Type B pancreatic cell (in vitro differentiated cells): ENCODE results near the gene REXO4. TPM values are rescaled to one million over a fixed set of nuclear protein-coding genes. Genes with fewer than 3 reads are reported as not detected.

ENCODE experiments used
- DNase-seq: peaks from one replicate; pipeline ENCODE4 v3.0.0; 2021; ENCODE audit warnings: mixed read lengths; ENCODE audit not compliant: unreplicated experiment; ENCODE audit errors: extremely low spot score
- H3K27ac Mint-ChIP-seq: 2 replicates; pipeline ENCODE4 v1.8.0; 2021; ENCODE audit warnings: mild to moderate bottlenecking, mixed read lengths
- H3K27me3 Mint-ChIP-seq: 2 replicates; pipeline ENCODE4 v1.8.0; 2021; ENCODE audit warnings: mixed read lengths
- H3K36me3 Mint-ChIP-seq: 2 replicates; pipeline ENCODE4 v1.8.0; 2021; ENCODE audit warnings: mixed read lengths
- H3K4me1 Mint-ChIP-seq: one replicate; pipeline ENCODE4 v1.8.0; 2021; ENCODE audit warnings: mixed read lengths; ENCODE audit not compliant: unreplicated experiment
- H3K4me3 Mint-ChIP-seq: 2 replicates; pipeline ENCODE4 v1.8.0; 2021; ENCODE audit warnings: mild to moderate bottlenecking, mixed read lengths
- H3K9me3 Mint-ChIP-seq: 2 replicates; pipeline ENCODE4 v1.8.0; 2021; ENCODE audit warnings: mixed read lengths
- total RNA-seq: library from RNA; stranded (reverse); gene quantifications from 2 replicates; pipeline ENCODE4 v1.2.1, GENCODE V29; 2021; ENCODE audit warnings: low replicate concordance
- TF ChIP-seq, protein P1 (sequence below): fragments of 200-600 bp; sonication (generic); conservative IDR thresholded peaks from 2 replicates; pipeline ENCODE4 v1.5.0; 2021; ENCODE audit warnings: antibody characterized with exemption, mild to moderate bottlenecking

Gene REXO4
- total RNA-seq, 1 donor from 2014 or later: 26.5 TPM

DNA sequence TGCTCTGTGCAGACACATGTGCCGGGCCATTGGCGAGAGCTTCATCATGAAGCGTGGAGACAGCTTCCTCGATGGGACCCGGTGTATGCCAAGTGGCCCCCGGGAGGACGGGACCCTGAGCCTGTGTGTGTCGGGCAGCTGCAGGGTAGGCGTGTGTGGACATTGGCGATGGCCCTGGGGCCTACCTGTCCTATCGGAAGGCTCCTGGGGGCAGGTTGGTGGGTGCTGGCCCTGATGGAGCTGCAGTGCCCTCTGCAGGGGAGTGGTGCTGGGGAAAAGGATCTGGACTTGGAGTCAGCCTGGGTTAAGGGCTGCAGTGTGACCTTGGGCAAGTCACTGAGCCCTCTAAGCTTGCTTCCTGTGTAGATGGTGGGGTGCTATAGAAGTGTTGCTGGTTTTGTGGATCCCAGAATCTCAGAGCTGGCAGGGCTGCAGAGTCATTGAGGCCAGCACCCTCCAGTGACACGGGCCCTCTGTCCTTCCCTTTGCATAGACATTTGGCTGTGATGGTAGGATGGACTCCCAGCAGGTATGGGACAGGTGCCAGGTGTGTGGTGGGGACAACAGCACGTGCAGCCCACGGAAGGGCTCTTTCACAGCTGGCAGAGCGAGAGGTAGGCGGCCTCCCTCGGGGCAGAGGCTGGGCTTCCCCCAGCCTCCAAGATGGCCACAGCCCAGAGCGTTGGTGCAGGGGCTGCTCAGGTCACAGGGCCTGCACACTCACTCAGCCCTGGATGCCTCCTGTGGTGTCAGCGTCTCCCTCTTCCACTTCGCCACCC, 20.1 kb upstream of the REXO4 start:
- H3K4me1 Mint-ChIP-seq: no peaks in the 10 kb centered on the region
- H3K9me3 Mint-ChIP-seq: no peaks in the 10 kb centered on the region
- no peak for DNase-seq
- TF ChIP-seq, protein P1, sequence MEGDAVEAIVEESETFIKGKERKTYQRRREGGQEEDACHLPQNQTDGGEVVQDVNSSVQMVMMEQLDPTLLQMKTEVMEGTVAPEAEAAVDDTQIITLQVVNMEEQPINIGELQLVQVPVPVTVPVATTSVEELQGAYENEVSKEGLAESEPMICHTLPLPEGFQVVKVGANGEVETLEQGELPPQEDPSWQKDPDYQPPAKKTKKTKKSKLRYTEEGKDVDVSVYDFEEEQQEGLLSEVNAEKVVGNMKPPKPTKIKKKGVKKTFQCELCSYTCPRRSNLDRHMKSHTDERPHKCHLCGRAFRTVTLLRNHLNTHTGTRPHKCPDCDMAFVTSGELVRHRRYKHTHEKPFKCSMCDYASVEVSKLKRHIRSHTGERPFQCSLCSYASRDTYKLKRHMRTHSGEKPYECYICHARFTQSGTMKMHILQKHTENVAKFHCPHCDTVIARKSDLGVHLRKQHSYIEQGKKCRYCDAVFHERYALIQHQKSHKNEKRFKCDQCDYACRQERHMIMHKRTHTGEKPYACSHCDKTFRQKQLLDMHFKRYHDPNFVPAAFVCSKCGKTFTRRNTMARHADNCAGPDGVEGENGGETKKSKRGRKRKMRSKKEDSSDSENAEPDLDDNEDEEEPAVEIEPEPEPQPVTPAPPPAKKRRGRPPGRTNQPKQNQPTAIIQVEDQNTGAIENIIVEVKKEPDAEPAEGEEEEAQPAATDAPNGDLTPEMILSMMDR: no peak
- no peaks in the 10 kb centered on the region for H3K36me3 Mint-ChIP-seq
- no peak overlapping the region for H3K27ac Mint-ChIP-seq
- no peak overlapping the region for H3K4me3 Mint-ChIP-seq
- H3K27me3 Mint-ChIP-seq: no peaks in the 10 kb centered on the region

DNA sequence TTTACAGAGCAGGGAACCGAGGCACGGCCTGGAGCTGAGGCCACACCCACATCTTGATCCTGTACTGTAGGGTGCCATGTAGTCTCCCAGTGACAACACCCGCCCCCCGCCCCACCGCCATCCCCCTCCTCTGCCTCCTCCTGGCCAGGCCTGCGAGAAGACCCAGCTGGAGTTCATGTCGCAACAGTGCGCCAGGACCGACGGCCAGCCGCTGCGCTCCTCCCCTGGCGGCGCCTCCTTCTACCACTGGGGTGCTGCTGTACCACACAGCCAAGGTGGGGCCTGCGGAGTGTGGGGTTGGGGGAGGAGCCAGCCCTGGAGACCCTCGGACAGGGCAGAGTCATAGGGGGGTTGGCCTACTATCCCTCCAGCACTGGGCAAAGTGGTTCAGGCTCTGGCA, 18.9 kb upstream of the REXO4 start:
- Mint-ChIP-seq H3K4me1 (no peaks in the 10 kb centered on the region), H3K4me3 (no peak overlapping the region), H3K27me3 (no peaks in the 10 kb centered on the region), H3K27ac (no peak overlapping the region), H3K36me3 (no peaks in the 10 kb centered on the region), H3K9me3 (no peaks in the 10 kb centered on the region)
- DNase-seq: no peak
- TF ChIP-seq, protein P1: no peak

DNA sequence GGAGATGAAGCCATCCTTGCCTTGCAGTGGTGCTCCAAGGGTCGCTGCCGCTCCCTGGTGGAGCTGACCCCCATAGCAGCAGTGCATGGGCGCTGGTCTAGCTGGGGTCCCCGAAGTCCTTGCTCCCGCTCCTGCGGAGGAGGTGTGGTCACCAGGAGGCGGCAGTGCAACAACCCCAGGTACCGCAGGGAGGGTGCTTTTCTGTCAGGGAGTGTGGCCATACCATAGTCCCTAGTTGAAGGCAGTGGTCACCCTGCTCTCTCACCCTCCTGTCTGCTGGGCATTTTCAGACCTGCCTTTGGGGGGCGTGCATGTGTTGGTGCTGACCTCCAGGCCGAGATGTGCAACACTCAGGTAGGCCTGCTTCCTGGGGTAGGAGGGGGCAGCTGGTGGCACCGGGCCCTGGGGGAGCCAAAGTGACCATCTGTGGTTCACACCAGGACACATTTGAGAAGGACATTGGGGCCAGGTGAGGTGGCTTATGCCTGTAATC, 15.6 kb upstream of the REXO4 start:
- TF ChIP-seq, protein P1: no peak
- H3K36me3 Mint-ChIP-seq: no peaks in the 10 kb centered on the region
- H3K27me3 Mint-ChIP-seq: peaks cover 4% of the 10 kb centered on the region
- H3K9me3 Mint-ChIP-seq: no peaks in the 10 kb centered on the region
- no peak overlapping the region for H3K27ac Mint-ChIP-seq
- no peak for DNase-seq
- H3K4me1 Mint-ChIP-seq: no peaks in the 10 kb centered on the region
- H3K4me3 Mint-ChIP-seq: no peak overlapping the region

DNA sequence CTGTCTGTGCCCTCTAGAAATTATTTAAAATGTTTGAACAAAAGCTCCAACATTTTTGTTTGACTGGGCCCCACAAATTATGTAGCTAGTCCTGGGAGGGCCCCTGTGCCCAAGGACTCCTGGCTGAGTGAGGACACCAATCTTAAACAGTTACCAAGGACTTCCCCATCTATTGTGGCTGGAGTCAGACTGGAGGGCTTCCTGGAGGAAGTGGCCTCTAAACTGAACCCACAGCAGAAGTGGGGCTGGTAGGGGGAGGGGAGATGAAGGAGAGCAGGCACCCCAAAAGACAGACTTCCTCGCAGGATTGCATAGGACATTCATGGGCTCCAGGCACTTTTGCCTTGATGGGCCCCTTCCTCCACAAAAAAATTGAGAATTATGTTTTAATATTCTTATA, 12.4 kb upstream of the REXO4 start:
- Mint-ChIP-seq H3K4me3 (peak overlapping the region; percentile 11), H3K36me3 (no peaks in the 10 kb centered on the region)
- TF ChIP-seq, protein P1: no peak

DNA sequence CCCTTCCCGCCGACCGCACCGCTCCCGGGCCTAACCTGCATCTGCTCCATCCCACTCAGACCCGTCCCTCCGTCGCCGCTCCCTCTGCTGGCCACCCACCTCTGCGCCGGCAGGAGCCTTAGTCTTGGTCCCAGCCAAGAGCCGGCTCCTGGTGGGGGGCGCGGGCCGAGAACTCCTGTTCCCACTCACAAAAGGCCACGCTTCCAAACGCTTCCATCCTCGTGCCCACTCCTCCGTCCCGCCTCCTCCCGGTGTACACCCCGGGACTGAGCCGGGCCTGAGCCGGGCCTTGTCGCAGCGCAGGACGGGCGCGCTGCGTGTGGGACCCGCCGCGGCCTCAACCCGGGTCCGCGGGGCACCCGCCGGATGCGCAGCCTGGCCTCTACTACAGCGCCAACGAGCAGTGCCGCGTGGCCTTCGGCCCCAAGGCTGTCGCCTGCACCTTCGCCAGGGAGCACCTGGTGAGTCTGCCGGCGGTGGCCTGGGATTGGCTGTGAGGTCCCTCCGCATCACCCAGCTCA, 11.9 kb upstream of the REXO4 start:
- Mint-ChIP-seq H3K4me3 (peak overlapping the region; percentile 68), H3K9me3 (no peaks in the 10 kb centered on the region), H3K36me3 (no peaks in the 10 kb centered on the region), H3K27ac (no peak overlapping the region), H3K4me1 (no peaks in the 10 kb centered on the region), H3K27me3 (peaks cover 17% of the 10 kb centered on the region)
- DNase-seq: no peak
- TF ChIP-seq, protein P1: peak; percentile 68

More for the DNA sequence above, 12.4 kb upstream of the REXO4 start:
- Mint-ChIP-seq H3K27ac (no peak overlapping the region), H3K4me1 (no peaks in the 10 kb centered on the region), H3K27me3 (peaks cover 17% of the 10 kb centered on the region), H3K9me3 (no peaks in the 10 kb centered on the region)
- no peak for DNase-seq
